HEK293 (cell line): ENCODE data around the gene VSIR.

Experiments
- CTCF ChIA-PET: fragments of 350-600 bp; formaldehyde crosslinking; extraction: SDS; loops from one replicate; lab custom pipeline; 2021; ENCODE audit warnings: antibody characterized with exemption; lab: Yijun Ruan, JAX
- POLR2A ChIA-PET: fragments of 300-600 bp; formaldehyde crosslinking; extraction: SDS; loops from one replicate; lab custom pipeline; 2020; ENCODE audit warnings: antibody characterized with exemption, inconsistent platforms; lab: Yijun Ruan, JAX
- H3K27ac ChIP-seq: fragments of 200-500 bp; sonication (Bioruptor generic); 2 replicates; pipeline ENCODE4 v1.5.1; 2014; ENCODE audit warnings: low read depth, low read length, control low read depth, inconsistent platforms; ENCODE audit errors: extremely low read depth
- H3K36me3 ChIP-seq, 2 experiments: fragments of 200-500 bp in 1 of 2; sonication (Bioruptor generic) in 1 of 2; 1 replicate in 1 of 2; 2 replicates in 1 of 2; pipeline ENCODE4 v1.5.1; 2014 to 2017; ENCODE audit warnings: inconsistent platforms in 2 of 2, low read length in 2 of 2; ENCODE audit not compliant: control insufficient read depth in 2 of 2, insufficient read depth in 1 of 2
- H3K4me1 ChIP-seq: fragments of 200-500 bp; sonication (Bioruptor generic); 2 replicates; pipeline ENCODE4 v1.5.1; 2014; ENCODE audit warnings: mild to moderate bottlenecking, low read length, inconsistent platforms; ENCODE audit not compliant: control insufficient read depth, insufficient read depth
- H3K4me3 ChIP-seq: 2 replicates; pipeline ENCODE4 v1.5.1; 2011; ENCODE audit warnings: low read depth, mild to moderate bottlenecking, control low read depth, low read length, moderate library complexity
- H3K9me3 ChIP-seq: fragments of 200-500 bp; sonication (Bioruptor generic); 2 replicates; pipeline ENCODE4 v1.5.1; 2014; ENCODE audit warnings: low read depth, low read length, inconsistent platforms; ENCODE audit not compliant: control insufficient read depth, insufficient read depth
- EGR2 ChIP-seq: fragments of 450-650 bp; formaldehyde crosslinking; IDR thresholded peaks from 2 replicates; pipeline ENCODE4 v1.5.1; 2016; ENCODE audit warnings: low read depth, missing biosample characterization, missing genetic modification characterization
- HOXD13 ChIP-seq: sonication (generic); formaldehyde crosslinking; IDR thresholded peaks from 2 replicates; pipeline ENCODE4 v1.8.0; 2022; ENCODE audit warnings: missing genetic modification reagents, borderline replicate concordance
- KLF1 ChIP-seq: fragments of 450-650 bp; formaldehyde crosslinking; IDR thresholded peaks from 2 replicates; pipeline ENCODE4 v1.5.1; 2016; ENCODE audit warnings: missing biosample characterization, missing genetic modification characterization
- SALL2 ChIP-seq: fragments of 450-650 bp; formaldehyde crosslinking; IDR thresholded peaks from 2 replicates; pipeline ENCODE4 v1.5.0; 2017; ENCODE audit warnings: missing biosample characterization, mild to moderate bottlenecking, missing genetic modification characterization, borderline replicate concordance
- ZBTB8A ChIP-seq: fragments of 450-650 bp; formaldehyde crosslinking; IDR thresholded peaks from 2 replicates; pipeline ENCODE4 v1.5.1; 2016; ENCODE audit warnings: missing biosample characterization, missing genetic modification characterization
- ZFHX2 ChIP-seq: fragments of 450-650 bp; formaldehyde crosslinking; conservative IDR thresholded peaks from 2 replicates; pipeline ENCODE4 v1.5.1; 2016; ENCODE audit warnings: missing biosample characterization, missing genetic modification characterization
- ZFP3 ChIP-seq: fragments of 450-650 bp; formaldehyde crosslinking; IDR thresholded peaks from 2 replicates; pipeline ENCODE4 v1.5.1; 2016; ENCODE audit warnings: low read depth, missing biosample characterization, missing genetic modification characterization
- ZIC2 ChIP-seq: fragments of 450-650 bp; formaldehyde crosslinking; IDR thresholded peaks from 2 replicates; pipeline ENCODE4 v1.5.1; 2016; ENCODE audit warnings: missing biosample characterization, missing genetic modification characterization
- ZNF211 ChIP-seq: fragments of 450-650 bp; formaldehyde crosslinking; IDR thresholded peaks from 2 replicates; pipeline ENCODE4 v1.5.1; 2016; ENCODE audit warnings: low read depth, missing biosample characterization, missing genetic modification characterization
- ZNF221 ChIP-seq: fragments of 450-650 bp; formaldehyde crosslinking; IDR thresholded peaks from 2 replicates; pipeline ENCODE4 v1.5.1; 2017; ENCODE audit warnings: missing biosample characterization, missing genetic modification characterization, borderline replicate concordance
- ZNF354C ChIP-seq: fragments of 450-650 bp; formaldehyde crosslinking; IDR thresholded peaks from 2 replicates; pipeline ENCODE4 v1.5.1; 2016; ENCODE audit warnings: missing biosample characterization, missing genetic modification characterization, low read depth, borderline replicate concordance
- ZNF394 ChIP-seq: fragments of 450-650 bp; formaldehyde crosslinking; IDR thresholded peaks from 2 replicates; pipeline ENCODE4 v1.5.1; 2016; ENCODE audit warnings: missing biosample characterization, missing genetic modification characterization, mild to moderate bottlenecking, moderate library complexity, borderline replicate concordance
- ZNF624 ChIP-seq: fragments of 450-650 bp; formaldehyde crosslinking; IDR thresholded peaks from 2 replicates; pipeline ENCODE4 v1.5.1; 2017; ENCODE audit warnings: missing biosample characterization, missing genetic modification characterization
- TF ChIP-seq, protein P1 (sequence below): fragments of 450-650 bp; formaldehyde crosslinking; IDR thresholded peaks from 2 replicates; pipeline ENCODE4 v1.5.1; 2016; ENCODE audit warnings: missing biosample characterization, missing genetic modification characterization

The VSIR gene

DNA sequence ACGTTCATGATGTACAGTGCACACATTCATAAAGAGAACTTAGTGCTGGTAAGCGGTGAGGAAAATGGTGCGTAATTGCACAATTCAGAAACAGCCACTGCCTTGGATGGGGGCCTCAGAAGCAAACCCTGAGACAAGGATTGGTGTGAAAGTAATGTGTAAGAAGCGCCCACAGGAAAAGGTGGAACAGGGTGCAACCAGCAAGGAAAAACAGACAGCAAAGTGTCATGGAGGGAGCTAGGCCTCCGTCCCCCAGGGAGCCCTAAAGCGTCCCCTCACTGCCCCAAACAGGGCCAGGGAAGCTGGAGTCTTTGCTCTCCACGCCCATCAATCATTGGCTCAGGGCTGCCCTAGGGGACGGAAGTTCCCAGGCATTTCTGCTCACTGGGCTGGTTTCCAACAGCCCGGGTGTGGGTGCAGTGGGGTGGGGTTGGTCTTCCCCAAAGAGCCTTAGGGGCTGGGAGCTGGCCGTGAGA is 44.1 kb downstream of the VSIR start (continued):
- TF ChIP-seq SALL2 (tag by site-specific recombination): no peak

DNA sequence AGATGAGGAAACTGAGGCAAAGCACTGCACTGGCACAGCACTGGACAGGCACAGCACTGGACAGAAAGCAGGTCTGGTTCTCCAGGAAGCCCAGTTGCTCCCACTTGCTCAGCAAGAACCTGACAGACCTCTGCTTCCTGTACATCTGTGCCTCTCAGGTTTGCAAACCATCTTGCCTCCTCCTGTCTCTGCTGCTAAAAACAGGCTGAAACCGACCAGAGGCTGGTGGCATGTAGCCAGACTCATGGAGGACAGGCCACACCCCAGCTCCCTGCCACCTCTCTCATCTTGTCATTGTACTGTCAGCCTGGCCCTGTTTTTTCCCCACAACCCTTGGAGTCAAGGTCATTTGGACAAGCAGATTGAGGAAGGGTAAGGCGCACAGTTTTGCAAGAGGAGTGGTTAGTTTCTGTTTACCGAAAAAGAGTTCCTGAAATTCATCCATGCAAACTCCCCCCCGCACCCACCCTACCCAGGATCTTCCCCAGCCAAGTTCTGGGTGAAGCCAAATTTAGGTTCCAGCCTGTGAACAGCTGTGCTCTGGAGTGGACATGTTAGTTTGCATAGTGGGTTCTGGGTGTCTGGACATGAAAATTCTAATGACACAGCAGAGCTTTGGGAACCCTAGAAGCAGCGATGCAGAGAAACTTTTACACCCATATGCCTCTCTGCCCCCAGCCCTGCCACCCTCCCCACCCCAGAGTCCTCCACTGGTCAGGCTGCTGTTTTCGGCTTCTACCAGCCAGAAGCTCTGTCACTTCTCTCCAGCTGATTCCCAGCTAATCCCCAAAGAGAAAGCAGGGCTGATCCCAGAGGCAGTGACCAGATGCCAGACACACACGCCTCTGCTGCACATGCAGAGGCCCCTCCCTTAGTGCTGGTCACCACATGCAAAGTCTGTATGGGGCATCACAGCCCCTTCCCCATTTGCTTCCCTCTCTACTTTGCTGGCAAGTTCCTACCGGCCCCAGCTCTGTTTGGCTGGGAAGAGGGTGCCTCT is 45.3 kb downstream of the VSIR start:
- Histone ChIP-seq H3K4me1 (no peaks in the 10 kb centered on the region; the same call in 1 of the 2 replicates), H3K4me3 (no peak overlapping the region), H3K36me3 (no peaks in the 10 kb centered on the region), H3K27ac (no peak overlapping the region), H3K9me3 (no peaks in the 10 kb centered on the region)
- CTCF ChIA-PET: interaction anchor here (0.6 to 1.3 kb wide), 5 partner anchors 9 to 826 kb away, joined by 3 to 8 read pairs (median 4); no protein-coding TSS in a partner anchor
- POLR2A ChIA-PET: no interaction called here
- TF ChIP-seq ZNF624 (tag by site-specific recombination) (no peak), ZNF394 (tag by site-specific recombination) (peak; percentile 57; the same call in 1 of the 2 replicates), ZFP3 (tag by site-specific recombination) (no peak), KLF1 (tag by site-specific recombination) (0 out of 2 replicates have a peak, but pooled peaks have one; percentile 14), ZNF211 (no peak)

DNA sequence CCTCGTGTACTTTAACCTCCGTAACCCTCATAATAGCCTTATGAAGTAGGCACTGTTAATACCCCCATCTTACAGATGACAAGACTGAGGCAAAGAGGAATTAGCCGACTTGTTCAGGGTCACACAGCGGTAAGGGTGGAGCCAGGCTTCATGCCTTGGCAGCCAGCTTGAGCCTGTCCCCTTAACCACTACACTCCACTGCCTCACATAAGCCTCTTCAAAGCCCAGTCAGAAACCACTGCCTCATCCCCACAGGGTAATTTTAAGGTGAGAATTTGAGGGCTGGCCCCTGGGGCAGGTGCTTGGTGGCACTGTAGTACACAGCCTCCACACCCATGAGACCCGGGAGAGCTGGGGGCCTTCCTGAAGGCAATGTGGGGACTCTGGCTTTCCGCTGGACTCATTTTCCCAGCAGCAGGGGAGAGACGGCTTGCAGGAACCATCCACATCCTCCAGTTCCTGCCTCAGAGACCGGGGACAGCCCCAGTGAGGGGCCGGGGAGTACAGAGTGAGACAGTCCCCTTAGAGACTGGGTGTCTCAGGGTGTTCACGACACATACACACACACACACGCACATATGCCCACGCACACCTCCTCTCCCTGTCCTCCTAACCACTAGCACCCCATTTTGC is 46.1 kb downstream of the VSIR start:
- Histone ChIP-seq H3K27ac (no peak overlapping the region), H3K9me3 (no peaks in the 10 kb centered on the region), H3K4me1 (no peaks in the 10 kb centered on the region; the same call in 1 of the 2 replicates), H3K4me3 (no peak overlapping the region), H3K36me3 (no peaks in the 10 kb centered on the region)
- ChIA-PET POLR2A (no interaction called here), CTCF (interaction anchor here (0.5 to 1.7 kb wide), 5 partner anchors 10 to 159 kb away, joined by 3 to 6 read pairs (median 4); partner anchors contain the start of gene VSIR)
- no peak for TF ChIP-seq ZNF221 (tag by site-specific recombination)

DNA sequence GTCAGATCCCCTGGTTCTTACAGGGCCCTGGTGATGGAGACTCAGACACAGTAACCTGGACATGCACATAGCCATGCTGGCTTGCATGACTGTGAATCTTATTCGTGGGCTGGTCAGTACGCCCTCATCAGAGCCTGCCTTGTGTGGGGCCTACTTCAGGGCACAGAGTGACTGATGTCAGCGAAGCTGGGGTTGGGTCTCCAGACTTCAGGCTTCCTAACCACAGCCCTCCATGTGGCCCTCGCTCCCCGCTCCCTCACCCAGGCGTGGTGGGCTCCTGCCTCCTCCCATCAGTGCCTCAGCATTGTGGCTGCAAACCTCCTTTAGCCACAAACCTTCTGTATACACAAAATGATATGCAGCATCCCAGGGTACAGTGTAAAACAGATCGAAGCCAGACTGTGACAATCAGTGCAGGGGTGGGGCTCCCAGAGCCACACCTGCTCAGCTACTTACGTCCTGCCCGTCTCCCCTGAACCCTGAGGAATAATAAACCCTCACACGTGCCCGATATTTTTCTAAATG is 46.7 kb downstream of the VSIR start:
- POLR2A ChIA-PET: no interaction called here
- TF ChIP-seq ZFHX2 (tag by site-specific recombination): peak; percentile 45
- no peak for TF ChIP-seq HOXD13 (CRISPR knock-in tag)
- no peak for TF ChIP-seq ZBTB8A (tag by site-specific recombination)
- CTCF ChIA-PET: interaction anchor here (0.5 to 2.2 kb wide), 9 partner anchors 9 to 170 kb away, joined by 3 to 8 read pairs (median 4); partner anchors contain the start of gene VSIR
- no peaks in the 10 kb centered on the region for H3K36me3 ChIP-seq
- H3K9me3 ChIP-seq: no peaks in the 10 kb centered on the region
- H3K4me3 ChIP-seq: no peak overlapping the region
- no peak overlapping the region for H3K27ac ChIP-seq
- H3K4me1 ChIP-seq: no peaks in the 10 kb centered on the region; the same call in 1 of the 2 replicates

DNA sequence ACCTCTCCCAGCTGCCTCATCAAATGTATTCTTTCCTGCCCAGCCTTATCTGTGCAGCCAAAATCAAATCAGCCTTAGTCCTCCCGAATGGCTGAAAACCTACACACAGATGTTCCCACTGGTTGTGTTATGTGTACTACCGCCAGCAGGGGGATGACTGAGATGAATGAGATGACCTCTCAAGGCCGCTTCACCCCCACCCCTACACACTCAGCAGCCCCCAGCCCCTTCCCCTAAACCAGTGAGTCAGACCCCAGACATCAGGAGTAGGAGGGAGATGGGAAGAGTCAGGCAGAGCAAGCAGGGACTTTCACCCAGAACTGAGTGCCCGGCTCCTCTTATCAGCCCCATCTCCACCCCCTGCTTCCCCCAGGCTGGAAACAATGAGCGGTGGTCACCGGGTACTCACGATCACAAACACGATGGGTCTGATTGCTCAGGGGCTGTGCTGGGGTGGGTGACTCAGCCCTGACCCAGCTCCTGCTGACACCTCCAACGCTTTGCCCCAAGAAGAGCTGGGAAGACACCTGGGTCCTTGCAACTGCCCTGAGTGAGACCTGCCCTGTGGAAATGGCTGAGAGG is 47.2 kb downstream of the VSIR start:
- no peak overlapping the region for H3K27ac ChIP-seq
- TF ChIP-seq EGR2 (tag by site-specific recombination) (peak; percentile 91), ZFHX2 (tag by site-specific recombination) (peak; percentile 88), ZNF354C (tag by site-specific recombination) (no peak), ZIC2 (tag by site-specific recombination) (peak; percentile 45; the same call in 1 of the 2 replicates)
- TF ChIP-seq, protein P1, sequence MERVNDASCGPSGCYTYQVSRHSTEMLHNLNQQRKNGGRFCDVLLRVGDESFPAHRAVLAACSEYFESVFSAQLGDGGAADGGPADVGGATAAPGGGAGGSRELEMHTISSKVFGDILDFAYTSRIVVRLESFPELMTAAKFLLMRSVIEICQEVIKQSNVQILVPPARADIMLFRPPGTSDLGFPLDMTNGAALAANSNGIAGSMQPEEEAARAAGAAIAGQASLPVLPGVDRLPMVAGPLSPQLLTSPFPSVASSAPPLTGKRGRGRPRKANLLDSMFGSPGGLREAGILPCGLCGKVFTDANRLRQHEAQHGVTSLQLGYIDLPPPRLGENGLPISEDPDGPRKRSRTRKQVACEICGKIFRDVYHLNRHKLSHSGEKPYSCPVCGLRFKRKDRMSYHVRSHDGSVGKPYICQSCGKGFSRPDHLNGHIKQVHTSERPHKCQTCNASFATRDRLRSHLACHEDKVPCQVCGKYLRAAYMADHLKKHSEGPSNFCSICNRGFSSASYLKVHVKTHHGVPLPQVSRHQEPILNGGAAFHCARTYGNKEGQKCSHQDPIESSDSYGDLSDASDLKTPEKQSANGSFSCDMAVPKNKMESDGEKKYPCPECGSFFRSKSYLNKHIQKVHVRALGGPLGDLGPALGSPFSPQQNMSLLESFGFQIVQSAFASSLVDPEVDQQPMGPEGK (tag by site-specific recombination): no peak
- H3K4me3 ChIP-seq: no peak overlapping the region
- H3K4me1 ChIP-seq: no peaks in the 10 kb centered on the region; the same call in 1 of the 2 replicates
- POLR2A ChIA-PET: no interaction called here
- H3K9me3 ChIP-seq: no peaks in the 10 kb centered on the region
- H3K36me3 ChIP-seq: no peaks in the 10 kb centered on the region
- CTCF ChIA-PET: interaction anchor here (0.6 to 2.2 kb wide), 10 partner anchors 9 to 171 kb away, joined by 3 to 8 read pairs (median 4); partner anchors contain the start of gene VSIR
